Caco-2 (cell line): ENCODE results near the gene OSBPL10. TPM values are rescaled to one million over a fixed set of nuclear protein-coding genes. Genes with fewer than 3 reads are reported as not detected.

Experiments
- BruUV-seq: library from RNA; stranded (reverse); fragments of 400-500 nt; replicated peaks from 2 replicates; lab custom pipeline; 2021; lab: Mats Ljungman, UMichigan
- CTCF ChIA-PET: fragments of 300-600 bp; sonication (Branson Sonifier 250); formaldehyde crosslinking; loops from one replicate; lab custom pipeline; 2022; ENCODE audit warnings: antibody characterized with exemption; lab: Charles Lee
- POLR2A ChIA-PET: fragments of 300-600 bp; sonication (Branson Sonifier 250); formaldehyde crosslinking; loops from one replicate; lab custom pipeline; 2022; ENCODE audit warnings: antibody characterized with exemption; lab: Charles Lee
- DNase-seq, 2 experiments: peaks; one replicate each; pipeline versions ENCODE4 v3.0.0 to v3.0.0-alpha.2; 2020 to 2022
- H3K27me3 ChIP-seq: replicated peaks from 2 replicates; pipeline ENCODE4 v1.6.0; 2011; ENCODE audit warnings: low read length; ENCODE audit not compliant: control insufficient read depth, insufficient read depth
- H3K36me3 ChIP-seq: 2 replicates; pipeline ENCODE4 v1.5.1; 2011; ENCODE audit warnings: low read length; ENCODE audit not compliant: control insufficient read depth, insufficient read depth
- H3K4me1 ChIP-seq: fragments of 250-450 bp; sonication (Bioruptor Pico); 2 replicates; pipeline ENCODE4 v1.5.1; 2020; ENCODE audit warnings: mild to moderate bottlenecking
- H3K4me3 ChIP-seq: 2 replicates; pipeline ENCODE4 v1.5.1; 2011; ENCODE audit warnings: low read depth, mild to moderate bottlenecking, control low read depth, low read length
- H3K9me3 ChIP-seq: fragments of 250-450 bp; sonication (Bioruptor Pico); 2 replicates; pipeline ENCODE4 v1.5.1; 2020; ENCODE audit warnings: mild to moderate bottlenecking, moderate library complexity
- H3K27ac Mint-ChIP-seq: one replicate; pipeline ENCODE4 v1.8.0; 2022; ENCODE audit warnings: mixed read lengths; ENCODE audit not compliant: unreplicated experiment
- H3K27me3 Mint-ChIP-seq: one replicate; pipeline ENCODE4 v1.8.0; 2022; ENCODE audit warnings: mixed read lengths; ENCODE audit not compliant: insufficient read depth, unreplicated experiment
- H3K36me3 Mint-ChIP-seq: one replicate; pipeline ENCODE4 v1.8.0; 2022; ENCODE audit warnings: mild to moderate bottlenecking, mixed read lengths; ENCODE audit not compliant: insufficient read depth, unreplicated experiment
- H3K4me1 Mint-ChIP-seq: one replicate; pipeline ENCODE4 v1.8.0; 2022; ENCODE audit warnings: low read depth, mixed read lengths; ENCODE audit not compliant: unreplicated experiment
- H3K4me3 Mint-ChIP-seq: one replicate; pipeline ENCODE4 v1.8.0; 2022; ENCODE audit warnings: mild to moderate bottlenecking, moderate library complexity, mixed read lengths; ENCODE audit not compliant: unreplicated experiment
- H3K9me3 Mint-ChIP-seq: one replicate; pipeline ENCODE4 v1.8.0; 2022; ENCODE audit warnings: mixed read lengths; ENCODE audit not compliant: unreplicated experiment
- intact Hi-C: fragments of 100-400 bp; cut with micrococcal nuclease; formaldehyde crosslinking; loops from one replicate; pipeline ENCODE4 v1.10.0; 2022; ENCODE audit not compliant: unreplicated experiment
- total RNA-seq: library from RNA; stranded (reverse); gene quantifications from 2 replicates; pipeline ENCODE4 v1.2.3, GENCODE V29; 2022
- TF ChIP-seq, protein P1 (sequence below), 2 experiments: fragments of 200-600 bp in 1 of 2; IDR thresholded peaks; 1 replicate in 1 of 2; 2 replicates in 1 of 2; pipeline versions ENCODE4 v1.5.1 to v1.8.0; 2011 to 2022; ENCODE audit warnings: antibody characterized with exemption in 1 of 2, control low read depth in 1 of 2, inconsistent platforms in 1 of 2, low read depth in 1 of 2, low read length in 1 of 2, mild to moderate bottlenecking in 1 of 2, moderate library complexity in 1 of 2; ENCODE audit not compliant: insufficient read depth in 1 of 2, severe bottlenecking in 1 of 2, unreplicated experiment in 1 of 2

OSBPL10 gene
- total RNA-seq, 1 experiment from 2014 or later: 71.2 TPM

DNA sequence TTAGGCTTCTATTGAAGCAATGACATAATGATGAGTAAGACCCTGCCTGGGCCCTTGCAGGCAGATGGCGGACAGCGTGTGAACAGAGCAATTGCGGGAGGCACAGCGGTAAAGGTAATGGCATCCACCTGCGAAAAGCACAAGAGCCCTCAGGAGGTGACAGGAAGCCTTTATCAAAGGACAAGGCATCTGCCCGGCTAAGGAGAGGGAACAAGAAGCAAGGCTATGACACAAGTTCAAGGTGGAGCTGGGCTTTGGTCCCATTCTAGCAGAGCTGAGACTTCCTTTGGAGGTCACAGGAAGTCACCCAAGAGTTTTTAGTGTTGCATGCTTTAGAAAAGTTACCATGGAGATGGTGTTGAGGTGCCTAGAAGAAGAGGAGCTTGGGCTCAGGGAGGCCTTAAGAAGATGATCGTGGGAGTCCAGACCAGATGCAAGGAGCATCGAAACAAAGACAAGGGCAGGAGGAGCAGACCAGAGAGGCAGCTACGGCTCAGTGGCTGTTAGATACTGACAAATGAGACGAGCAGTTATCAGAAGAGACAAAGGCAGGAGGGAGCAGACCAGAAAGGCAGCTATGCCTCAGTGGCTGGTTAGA is 34.5 kb downstream of the OSBPL10 start:
- peaks cover 5% of the 10 kb centered on the region for H3K36me3 Mint-ChIP-seq
- H3K27me3 Mint-ChIP-seq: no peaks in the 10 kb centered on the region
- no peak overlapping the region for H3K4me3 Mint-ChIP-seq
- peak overlapping the region; percentile 3 for H3K27ac Mint-ChIP-seq
- no peak overlapping the region for H3K4me3 ChIP-seq
- POLR2A ChIA-PET: no interaction called here
- CTCF ChIA-PET: interaction anchor here (0.9 kb wide), 1 partner anchor 15 kb away, joined by 3 read pairs; no protein-coding TSS in a partner anchor
- H3K9me3 Mint-ChIP-seq: no peaks in the 10 kb centered on the region
- H3K9me3 ChIP-seq: no peaks in the 10 kb centered on the region
- intact Hi-C loops: no loop called here
- no peak for DNase-seq
- TF ChIP-seq, protein P1, sequence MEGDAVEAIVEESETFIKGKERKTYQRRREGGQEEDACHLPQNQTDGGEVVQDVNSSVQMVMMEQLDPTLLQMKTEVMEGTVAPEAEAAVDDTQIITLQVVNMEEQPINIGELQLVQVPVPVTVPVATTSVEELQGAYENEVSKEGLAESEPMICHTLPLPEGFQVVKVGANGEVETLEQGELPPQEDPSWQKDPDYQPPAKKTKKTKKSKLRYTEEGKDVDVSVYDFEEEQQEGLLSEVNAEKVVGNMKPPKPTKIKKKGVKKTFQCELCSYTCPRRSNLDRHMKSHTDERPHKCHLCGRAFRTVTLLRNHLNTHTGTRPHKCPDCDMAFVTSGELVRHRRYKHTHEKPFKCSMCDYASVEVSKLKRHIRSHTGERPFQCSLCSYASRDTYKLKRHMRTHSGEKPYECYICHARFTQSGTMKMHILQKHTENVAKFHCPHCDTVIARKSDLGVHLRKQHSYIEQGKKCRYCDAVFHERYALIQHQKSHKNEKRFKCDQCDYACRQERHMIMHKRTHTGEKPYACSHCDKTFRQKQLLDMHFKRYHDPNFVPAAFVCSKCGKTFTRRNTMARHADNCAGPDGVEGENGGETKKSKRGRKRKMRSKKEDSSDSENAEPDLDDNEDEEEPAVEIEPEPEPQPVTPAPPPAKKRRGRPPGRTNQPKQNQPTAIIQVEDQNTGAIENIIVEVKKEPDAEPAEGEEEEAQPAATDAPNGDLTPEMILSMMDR (IDR thresholded peaks at IDR 0.05; ENCODE audit: insufficient read depth in 1 of 2, low read depth in 1 of 2, low read length in 1 of 2, severe bottlenecking in 1 of 2, unreplicated experiment in 1 of 2): no peak
- H3K27me3 ChIP-seq: no peaks in the 10 kb centered on the region
- peaks cover 21% of the 10 kb centered on the region for H3K4me1 ChIP-seq
- H3K36me3 ChIP-seq: no peaks in the 10 kb centered on the region
- BruUV-seq: no TSS peak
- peaks cover 28% of the 10 kb centered on the region for H3K4me1 Mint-ChIP-seq

DNA sequence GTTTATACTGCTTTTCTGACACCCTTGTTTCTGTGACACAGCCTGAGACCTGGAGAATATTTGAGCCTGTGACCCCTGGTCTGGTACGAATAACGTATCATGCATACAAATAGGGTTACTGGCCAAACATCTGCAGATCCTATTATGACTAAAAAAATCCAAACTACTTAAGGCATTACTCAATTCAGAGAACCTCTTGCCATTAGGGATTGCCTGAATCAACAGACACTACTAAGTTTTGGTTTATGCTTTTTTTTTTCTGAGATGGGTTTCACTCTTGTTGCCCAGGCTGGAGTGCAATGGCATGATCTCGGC is 35.4 kb downstream of the OSBPL10 start:
- H3K27me3 ChIP-seq: no peaks in the 10 kb centered on the region
- Mint-ChIP-seq H3K4me1 (peaks cover 28% of the 10 kb centered on the region), H3K27me3 (no peaks in the 10 kb centered on the region), H3K27ac (no peak overlapping the region), H3K4me3 (no peak overlapping the region), H3K36me3 (peaks cover 5% of the 10 kb centered on the region), H3K9me3 (no peaks in the 10 kb centered on the region)
- intact Hi-C loops: no loop called here
- no peak for DNase-seq
- no peaks in the 10 kb centered on the region for H3K9me3 ChIP-seq
- ChIA-PET POLR2A (no interaction called here), CTCF (no interaction called here)
- no TSS peak for BruUV-seq
- TF ChIP-seq, protein P1 (IDR thresholded peaks at IDR 0.05; ENCODE audit: insufficient read depth in 1 of 2, low read depth in 1 of 2, low read length in 1 of 2, severe bottlenecking in 1 of 2, unreplicated experiment in 1 of 2): no peak
- H3K4me3 ChIP-seq: no peak overlapping the region
- no peaks in the 10 kb centered on the region for H3K36me3 ChIP-seq
- peaks cover 25% of the 10 kb centered on the region for H3K4me1 ChIP-seq

DNA sequence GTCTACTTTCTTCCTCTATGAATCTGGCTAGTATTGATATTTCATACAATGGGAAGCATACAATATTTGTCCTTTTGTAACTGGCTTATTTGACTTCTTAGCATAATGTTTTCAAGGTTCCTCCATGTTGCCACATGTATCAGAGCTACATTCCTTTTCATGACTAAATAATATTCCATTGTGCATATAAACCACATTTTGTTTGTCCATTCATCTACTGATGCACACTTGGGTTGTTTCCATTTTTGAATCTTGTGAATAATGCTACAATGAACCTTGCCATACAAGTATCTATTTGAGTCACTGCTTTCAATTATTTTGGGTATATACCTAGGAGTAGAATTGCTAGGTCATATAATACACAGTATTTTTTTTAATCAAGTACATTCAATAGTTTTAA is 38.0 kb downstream of the OSBPL10 start:
- H3K4me3 Mint-ChIP-seq: no peak overlapping the region
- H3K27me3 Mint-ChIP-seq: no peaks in the 10 kb centered on the region
- ChIA-PET CTCF (no interaction called here), POLR2A (no interaction called here)
- no peak overlapping the region for H3K4me3 ChIP-seq
- H3K36me3 Mint-ChIP-seq: peaks cover 5% of the 10 kb centered on the region
- peaks cover 21% of the 10 kb centered on the region for H3K4me1 Mint-ChIP-seq
- H3K9me3 Mint-ChIP-seq: no peaks in the 10 kb centered on the region
- peaks cover 46% of the 10 kb centered on the region for H3K4me1 ChIP-seq
- no peaks in the 10 kb centered on the region for H3K27me3 ChIP-seq
- intact Hi-C loops: no loop called here
- BruUV-seq: no TSS peak
- no peaks in the 10 kb centered on the region for H3K36me3 ChIP-seq
- H3K27ac Mint-ChIP-seq: no peak overlapping the region
- H3K9me3 ChIP-seq: no peaks in the 10 kb centered on the region; the same call in 1 of the 2 replicates
- DNase-seq: no peak
- TF ChIP-seq, protein P1 (IDR thresholded peaks at IDR 0.05; ENCODE audit: insufficient read depth in 1 of 2, low read depth in 1 of 2, low read length in 1 of 2, severe bottlenecking in 1 of 2, unreplicated experiment in 1 of 2): no peak
